ENCODE results near the gene UIMC1. TPM values are rescaled to one million over a fixed set of nuclear protein-coding genes. Genes with fewer than 3 reads are reported as not detected.

UIMC1 gene
- total RNA-seq, 1 donor from 2014 or later: 36.1 TPM

- Histone ChIP-seq H3K4me3 (ENCODE audit: insufficient read depth, low read depth, low read length) (no peak overlapping the region), H3K9ac (ENCODE audit: low read length) (no peak overlapping the region), H3K4me1 (ENCODE audit: insufficient read depth, low read length) (peaks cover 10% of the 10 kb centered on the region), H3K4me2 (ENCODE audit: low read length) (no peak overlapping the region), H2AFZ (ENCODE audit: low read depth, low read length) (no peak overlapping the region), H3K79me2 (ENCODE audit: insufficient read depth, low read length) (no peaks in the 10 kb centered on the region), H3K36me3 (ENCODE audit: insufficient read depth, low read length) (peaks cover 24% of the 10 kb centered on the region), H3K27me3 (ENCODE audit: insufficient read depth, low read length) (no peaks in the 10 kb centered on the region), H3K9me3 (ENCODE audit: insufficient read depth, low read depth, low read length) (no peaks in the 10 kb centered on the region), H3K27ac (ENCODE audit: low read depth, low read length) (no peak overlapping the region), H4K20me1 (ENCODE audit: insufficient read depth, low read length) (peaks cover 33% of the 10 kb centered on the region)
- no peak for DNase-seq (ENCODE audit: low read depth)
- peaks cover 7% of the 10 kb centered on the region for H3K36me3 Mint-ChIP-seq (ENCODE audit: low read depth, unreplicated experiment)
- H3K9me3 Mint-ChIP-seq (ENCODE audit: unreplicated experiment): no peaks in the 10 kb centered on the region
- FAIRE-seq: no peak
- no peaks in the 10 kb centered on the region for H3K27me3 Mint-ChIP-seq (ENCODE audit: low read depth, unreplicated experiment)
- H3K27ac Mint-ChIP-seq (ENCODE audit: unreplicated experiment): no peak overlapping the region
- TF ChIP-seq CTCF (IDR thresholded peaks at IDR 0.05; ENCODE audit: insufficient read depth, low read depth, low read length) (no peak), EZH2 (IDR thresholded peaks at IDR 0.05; ENCODE audit: insufficient read depth, low read length) (no peak)
- H3K4me3 Mint-ChIP-seq (ENCODE audit: unreplicated experiment): no peak overlapping the region
- peaks cover 1% of the 10 kb centered on the region for H3K4me1 Mint-ChIP-seq (ENCODE audit: low read depth, unreplicated experiment)
Measured at GRCh38 chr5:176952531-176953193, 53.9 kb downstream of the UIMC1 start.

- Histone ChIP-seq H2AFZ (ENCODE audit: low read depth, low read length) (no peak overlapping the region), H3K4me1 (ENCODE audit: insufficient read depth, low read length) (no peaks in the 10 kb centered on the region), H3K79me2 (ENCODE audit: insufficient read depth, low read length) (no peaks in the 10 kb centered on the region), H3K4me2 (ENCODE audit: low read length) (no peak overlapping the region), H3K9me3 (ENCODE audit: insufficient read depth, low read depth, low read length) (no peaks in the 10 kb centered on the region), H3K27me3 (ENCODE audit: insufficient read depth, low read length) (no peaks in the 10 kb centered on the region), H3K4me3 (ENCODE audit: insufficient read depth, low read depth, low read length) (no peak overlapping the region), H4K20me1 (ENCODE audit: insufficient read depth, low read length) (peaks cover 6% of the 10 kb centered on the region), H3K9ac (ENCODE audit: low read length) (no peak overlapping the region), H3K27ac (ENCODE audit: low read depth, low read length) (no peak overlapping the region), H3K36me3 (ENCODE audit: insufficient read depth, low read length) (peaks cover 22% of the 10 kb centered on the region)
- FAIRE-seq (no peak), DNase-seq (ENCODE audit: low read depth) (no peak)
- Mint-ChIP-seq H3K27ac (ENCODE audit: unreplicated experiment) (no peak overlapping the region), H3K9me3 (ENCODE audit: unreplicated experiment) (no peaks in the 10 kb centered on the region), H3K36me3 (ENCODE audit: low read depth, unreplicated experiment) (peaks cover 11% of the 10 kb centered on the region), H3K4me1 (ENCODE audit: low read depth, unreplicated experiment) (no peaks in the 10 kb centered on the region), H3K4me3 (ENCODE audit: unreplicated experiment) (no peak overlapping the region), H3K27me3 (ENCODE audit: low read depth, unreplicated experiment) (no peaks in the 10 kb centered on the region)
- no peak for TF ChIP-seq EZH2 (IDR thresholded peaks at IDR 0.05; ENCODE audit: insufficient read depth, low read length)
- no peak for TF ChIP-seq CTCF (IDR thresholded peaks at IDR 0.05; ENCODE audit: insufficient read depth, low read depth, low read length)
Measured at GRCh38 chr5:176948458-176948857, 58.1 kb downstream of the UIMC1 start.

- no peak overlapping the region for H3K27ac ChIP-seq (ENCODE audit: low read depth, low read length)
- no peak overlapping the region for H3K4me3 ChIP-seq (ENCODE audit: insufficient read depth, low read depth, low read length)
- DNase-seq (ENCODE audit: low read depth): no peak
- H3K4me2 ChIP-seq (ENCODE audit: low read length): no peak overlapping the region
- peaks cover 6% of the 10 kb centered on the region for H4K20me1 ChIP-seq (ENCODE audit: insufficient read depth, low read length)
- Mint-ChIP-seq H3K4me3 (ENCODE audit: unreplicated experiment) (no peak overlapping the region), H3K9me3 (ENCODE audit: unreplicated experiment) (no peaks in the 10 kb centered on the region), H3K27me3 (ENCODE audit: low read depth, unreplicated experiment) (no peaks in the 10 kb centered on the region), H3K27ac (ENCODE audit: unreplicated experiment) (no peak overlapping the region), H3K4me1 (ENCODE audit: low read depth, unreplicated experiment) (no peaks in the 10 kb centered on the region), H3K36me3 (ENCODE audit: low read depth, unreplicated experiment) (peaks cover 13% of the 10 kb centered on the region)
- H3K79me2 ChIP-seq (ENCODE audit: insufficient read depth, low read length): no peaks in the 10 kb centered on the region
- TF ChIP-seq EZH2 (IDR thresholded peaks at IDR 0.05; ENCODE audit: insufficient read depth, low read length): no peak
- TF ChIP-seq CTCF (IDR thresholded peaks at IDR 0.05; ENCODE audit: insufficient read depth, low read depth, low read length): no peak
- H3K36me3 ChIP-seq (ENCODE audit: insufficient read depth, low read length): peaks cover 26% of the 10 kb centered on the region
- no peaks in the 10 kb centered on the region for H3K27me3 ChIP-seq (ENCODE audit: insufficient read depth, low read length)
- no peaks in the 10 kb centered on the region for H3K4me1 ChIP-seq (ENCODE audit: insufficient read depth, low read length)
- no peak overlapping the region for H2AFZ ChIP-seq (ENCODE audit: low read depth, low read length)
- no peaks in the 10 kb centered on the region for H3K9me3 ChIP-seq (ENCODE audit: insufficient read depth, low read depth, low read length)
- no peak for FAIRE-seq
- H3K9ac ChIP-seq (ENCODE audit: low read length): no peak overlapping the region
Measured at GRCh38 chr5:176947847-176948246, 58.7 kb downstream of the UIMC1 start.
